ENCODE results near the gene PPM1J. TPM values are rescaled to one million over a fixed set of nuclear protein-coding genes. Genes with fewer than 3 reads are reported as not detected.

Gene PPM1J
- total RNA-seq, 2 experiments from 2014 or later = 0.74 to 1.0 TPM

DNA sequence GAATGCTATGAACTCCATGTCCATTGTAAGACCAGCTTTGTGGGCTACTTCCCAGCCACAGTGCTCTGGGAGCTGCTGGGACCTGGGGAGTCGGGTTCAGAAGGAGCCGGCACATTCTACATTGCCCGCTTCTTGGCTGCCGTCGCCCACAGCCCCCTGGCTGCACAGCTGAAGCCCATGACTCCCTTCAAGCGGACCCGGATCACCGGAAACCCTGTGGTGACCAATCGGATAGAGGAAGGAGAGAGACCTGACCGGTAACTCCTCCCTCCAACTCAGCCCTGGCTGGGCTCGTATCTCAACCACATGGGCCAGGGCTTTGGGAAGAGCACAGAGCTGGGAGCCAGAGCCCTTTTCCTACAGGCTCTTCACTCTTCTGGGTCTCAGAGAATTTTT is 25.3 kb downstream of the PPM1J start:
- no peak for DNase-seq
- intact Hi-C loops (cut with micrococcal nuclease) = no loop called here
- Mint-ChIP-seq H3K27ac (no peak overlapping the region), H3K4me3 (no peak overlapping the region), H3K36me3 (ENCODE audit: low read depth) (peaks cover 8% of the 10 kb centered on the region), H3K9me3 (no peaks in the 10 kb centered on the region), H3K4me1 (ENCODE audit: low read depth) (peaks cover 2% of the 10 kb centered on the region), H3K27me3 (ENCODE audit: low read depth) (no peaks in the 10 kb centered on the region)
- CTCF ChIA-PET = no interaction called here

- CTCF ChIA-PET = no interaction called here
- intact Hi-C loops (cut with micrococcal nuclease) = no loop called here
- H3K27me3 Mint-ChIP-seq (ENCODE audit: low read depth) = no peaks in the 10 kb centered on the region
These were observed 25.8 kb downstream of the PPM1J start for GRCh38 chr1:112689196-112689841.

DNA sequence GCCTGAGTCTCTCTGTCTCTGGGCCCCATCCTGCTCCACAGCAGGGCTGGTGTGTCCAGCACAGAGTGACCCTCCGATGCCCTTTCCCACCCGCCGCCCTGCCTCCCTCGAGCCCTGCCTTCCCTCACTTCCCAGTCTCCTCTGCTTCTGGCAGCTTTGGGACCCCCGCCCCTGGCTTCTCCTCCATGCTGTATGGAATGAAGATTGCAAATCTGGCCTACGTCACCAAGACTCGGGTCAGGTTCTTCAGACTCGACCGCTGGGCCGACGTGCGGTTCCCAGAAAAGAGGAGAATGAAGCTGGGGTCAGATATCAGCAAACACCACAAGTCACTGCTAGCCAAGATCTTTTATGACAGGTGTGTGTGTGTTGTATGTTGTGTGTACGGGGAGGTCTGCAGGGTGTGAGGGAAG is 26.3 kb downstream of the PPM1J start:
- Mint-ChIP-seq H3K4me1 (ENCODE audit: low read depth) (peaks cover 2% of the 10 kb centered on the region), H3K9me3 (no peaks in the 10 kb centered on the region), H3K36me3 (ENCODE audit: low read depth) (peaks cover 8% of the 10 kb centered on the region), H3K4me3 (no peak overlapping the region), H3K27ac (no peak overlapping the region), H3K27me3 (ENCODE audit: low read depth) (no peaks in the 10 kb centered on the region)
- intact Hi-C loops (cut with micrococcal nuclease) = no loop called here
- CTCF ChIA-PET = no interaction called here
- no peak for DNase-seq

More at GRCh38 chr1:112689196-112689841, 25.8 kb downstream of the PPM1J start:
- Mint-ChIP-seq H3K4me3 (no peak overlapping the region), H3K9me3 (no peaks in the 10 kb centered on the region), H3K27ac (no peak overlapping the region), H3K4me1 (ENCODE audit: low read depth) (peaks cover 2% of the 10 kb centered on the region), H3K36me3 (ENCODE audit: low read depth) (peaks cover 8% of the 10 kb centered on the region)
- DNase-seq = no peak

GRCh38 chr1:112687785-112688496 is 27.2 kb downstream of the PPM1J start:
- intact Hi-C loops (cut with micrococcal nuclease) = no loop called here
- CTCF ChIA-PET = no interaction called here
- H3K27me3 Mint-ChIP-seq (ENCODE audit: low read depth) = no peaks in the 10 kb centered on the region
- no peak for DNase-seq
- H3K4me3 Mint-ChIP-seq = no peak overlapping the region
- H3K4me1 Mint-ChIP-seq (ENCODE audit: low read depth) = peaks cover 2% of the 10 kb centered on the region
- no peaks in the 10 kb centered on the region for H3K9me3 Mint-ChIP-seq
- H3K27ac Mint-ChIP-seq = no peak overlapping the region
- H3K36me3 Mint-ChIP-seq (ENCODE audit: low read depth) = peaks cover 7% of the 10 kb centered on the region

DNA sequence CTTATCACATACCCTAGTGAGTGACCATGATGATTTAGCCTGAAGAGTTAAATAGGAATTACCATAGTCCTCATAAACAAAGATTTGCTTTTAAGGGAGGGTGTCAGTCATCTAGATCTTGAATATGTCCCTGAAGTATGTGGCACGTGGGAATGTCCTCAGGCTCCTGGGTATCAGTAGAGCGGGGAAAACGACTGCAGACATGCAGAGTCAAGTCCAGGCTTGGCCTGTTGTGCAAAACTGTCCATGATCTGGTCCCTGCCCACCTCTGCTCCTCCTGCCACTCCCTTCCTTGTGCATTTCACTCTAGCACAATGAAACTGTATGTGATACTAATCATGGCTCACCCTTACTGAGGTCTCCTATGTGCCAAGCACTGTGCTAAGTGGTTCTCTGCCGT is 27.8 kb downstream of the PPM1J start:
- intact Hi-C loops (cut with micrococcal nuclease) = no loop called here
- peaks cover 4% of the 10 kb centered on the region for H3K4me1 Mint-ChIP-seq (ENCODE audit: low read depth)
- CTCF ChIA-PET = no interaction called here
- H3K36me3 Mint-ChIP-seq (ENCODE audit: low read depth) = peaks cover 5% of the 10 kb centered on the region
- no peak overlapping the region for H3K27ac Mint-ChIP-seq
- H3K27me3 Mint-ChIP-seq (ENCODE audit: low read depth) = no peaks in the 10 kb centered on the region
- H3K4me3 Mint-ChIP-seq = no peak overlapping the region
- no peak for DNase-seq
- H3K9me3 Mint-ChIP-seq = no peaks in the 10 kb centered on the region

DNA sequence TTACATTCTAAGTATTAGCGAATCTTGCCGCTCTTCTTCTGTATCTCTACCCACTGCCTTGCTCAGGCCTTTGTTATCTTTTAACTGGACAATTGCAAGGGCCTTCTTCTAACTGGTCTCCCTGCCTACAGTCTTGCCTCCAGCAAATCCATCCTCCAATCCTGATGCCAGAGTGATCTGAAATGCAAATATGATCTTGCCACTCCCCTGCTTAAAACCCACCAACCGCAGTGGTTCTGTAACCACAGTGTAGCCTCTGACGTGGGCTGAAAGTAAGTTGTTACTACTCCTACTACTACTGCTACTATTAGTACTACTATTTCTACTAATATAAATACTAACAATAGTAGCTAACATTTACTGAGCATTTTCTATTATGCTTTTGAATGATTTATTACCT is 28.3 kb downstream of the PPM1J start:
- Mint-ChIP-seq H3K4me3 (no peak overlapping the region), H3K4me1 (ENCODE audit: low read depth) (peaks cover 4% of the 10 kb centered on the region), H3K36me3 (ENCODE audit: low read depth) (peaks cover 7% of the 10 kb centered on the region), H3K9me3 (no peaks in the 10 kb centered on the region), H3K27ac (no peak overlapping the region), H3K27me3 (ENCODE audit: low read depth) (no peaks in the 10 kb centered on the region)
- CTCF ChIA-PET = no interaction called here
- no peak for DNase-seq
- intact Hi-C loops (cut with micrococcal nuclease) = no loop called here

- CTCF ChIA-PET = no interaction called here
- peaks cover 7% of the 10 kb centered on the region for H3K36me3 Mint-ChIP-seq (ENCODE audit: low read depth)
- no peak overlapping the region for H3K27ac Mint-ChIP-seq
- no peaks in the 10 kb centered on the region for H3K27me3 Mint-ChIP-seq (ENCODE audit: low read depth)
- DNase-seq = no peak
- H3K4me3 Mint-ChIP-seq = no peak overlapping the region
- intact Hi-C loops (cut with micrococcal nuclease) = no loop called here
- no peaks in the 10 kb centered on the region for H3K9me3 Mint-ChIP-seq
- peaks cover 4% of the 10 kb centered on the region for H3K4me1 Mint-ChIP-seq (ENCODE audit: low read depth)
These were observed 28.7 kb downstream of the PPM1J start for GRCh38 chr1:112686417-112686816.

DNA sequence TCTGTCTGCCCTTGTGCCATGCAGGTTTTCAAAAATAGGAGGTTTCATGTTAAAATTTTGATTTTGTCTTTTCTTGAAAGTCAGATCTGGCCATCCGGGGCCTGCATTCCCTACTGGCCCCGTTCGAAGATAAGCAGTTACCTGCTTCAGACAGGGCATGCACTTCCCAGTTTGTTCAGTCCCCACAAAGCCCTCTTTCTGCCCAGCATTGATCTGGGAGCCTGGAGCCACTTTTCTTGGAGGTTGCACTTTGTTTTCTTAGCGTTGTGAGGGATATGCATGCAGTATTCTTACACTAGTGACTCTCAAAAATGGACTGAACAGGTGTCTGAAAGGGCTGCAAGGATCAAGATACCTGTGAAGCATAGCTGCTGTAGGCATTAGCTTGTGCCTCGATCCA is 29.2 kb downstream of the PPM1J start:
- H3K27me3 Mint-ChIP-seq (ENCODE audit: low read depth) = no peaks in the 10 kb centered on the region
- peaks cover 4% of the 10 kb centered on the region for H3K4me1 Mint-ChIP-seq (ENCODE audit: low read depth)
- H3K36me3 Mint-ChIP-seq (ENCODE audit: low read depth) = peaks cover 7% of the 10 kb centered on the region
- H3K9me3 Mint-ChIP-seq = no peaks in the 10 kb centered on the region
- CTCF ChIA-PET = no interaction called here
- DNase-seq = no peak
- no peak overlapping the region for H3K4me3 Mint-ChIP-seq
- intact Hi-C loops (cut with micrococcal nuclease) = no loop called here
- H3K27ac Mint-ChIP-seq = no peak overlapping the region

GRCh38 chr1:112678605-112679004 is 36.5 kb downstream of the PPM1J start:
- DNase-seq = no peak
- CTCF ChIA-PET = interaction anchor here (1.5 kb wide), 1 partner anchor 29 kb away, joined by 3 read pairs; no protein-coding TSS in a partner anchor
- no peaks in the 10 kb centered on the region for H3K27me3 Mint-ChIP-seq (ENCODE audit: low read depth)
- H3K4me1 Mint-ChIP-seq (ENCODE audit: low read depth) = peaks cover 37% of the 10 kb centered on the region
- H3K9me3 Mint-ChIP-seq = no peaks in the 10 kb centered on the region
- intact Hi-C loops (cut with micrococcal nuclease) = loop anchor here (10.0 kb wide), 1 partner anchor 174 kb away; the partner anchor contains the start of gene WNT2B
- no peak overlapping the region for H3K4me3 Mint-ChIP-seq
- peaks cover 7% of the 10 kb centered on the region for H3K36me3 Mint-ChIP-seq (ENCODE audit: low read depth)
- no peak overlapping the region for H3K27ac Mint-ChIP-seq

DNA sequence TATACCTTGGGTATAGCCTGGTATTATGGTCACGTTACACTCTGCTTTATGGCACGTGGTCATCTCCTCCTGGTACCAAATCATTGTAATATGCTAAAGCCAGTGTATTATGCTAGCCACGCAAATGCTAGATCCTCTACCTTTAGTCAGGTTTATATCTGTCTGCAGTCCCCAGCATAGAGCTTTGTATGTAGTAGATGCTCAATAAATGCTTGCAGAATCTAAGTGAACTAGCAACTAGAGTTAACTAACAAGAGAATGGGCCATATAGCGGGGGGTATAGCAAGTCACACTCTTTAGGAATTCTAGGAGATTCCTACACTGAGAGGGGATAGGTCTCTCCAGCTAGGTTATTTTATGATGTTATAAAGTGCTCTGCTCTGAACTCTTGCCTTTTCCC is 37.6 kb downstream of the PPM1J start:
- Mint-ChIP-seq H3K27ac (no peak overlapping the region), H3K4me1 (ENCODE audit: low read depth) (peaks cover 38% of the 10 kb centered on the region), H3K4me3 (no peak overlapping the region), H3K36me3 (ENCODE audit: low read depth) (peaks cover 6% of the 10 kb centered on the region), H3K27me3 (ENCODE audit: low read depth) (no peaks in the 10 kb centered on the region), H3K9me3 (no peaks in the 10 kb centered on the region)
- no peak for DNase-seq
- CTCF ChIA-PET = no interaction called here
- intact Hi-C loops (cut with micrococcal nuclease) = loop anchor here (10.0 kb wide), 1 partner anchor 173 kb away; the partner anchor contains the start of gene WNT2B

DNA sequence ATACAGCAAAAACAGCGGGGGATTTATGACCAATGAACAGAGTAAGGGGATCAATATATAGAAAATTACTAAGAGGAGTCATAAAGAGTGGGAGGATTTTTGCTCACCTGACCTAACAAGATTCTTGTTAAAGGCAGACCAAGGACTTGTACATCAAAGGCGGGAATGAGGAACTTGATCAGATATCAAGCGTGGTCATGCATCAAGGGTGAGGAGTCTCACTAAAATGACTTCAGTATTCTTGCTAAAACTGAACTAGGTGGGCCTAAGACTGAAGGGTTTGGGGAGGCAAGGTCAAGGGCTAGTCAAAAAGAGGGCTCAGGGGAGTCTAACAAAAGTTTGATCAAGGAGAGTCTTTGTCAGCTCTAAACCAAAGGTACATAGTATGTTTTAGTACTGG is 38.6 kb downstream of the PPM1J start:
- Mint-ChIP-seq H3K27me3 (ENCODE audit: low read depth) (no peaks in the 10 kb centered on the region), H3K4me1 (ENCODE audit: low read depth) (peaks cover 37% of the 10 kb centered on the region), H3K36me3 (ENCODE audit: low read depth) (peaks cover 5% of the 10 kb centered on the region), H3K27ac (no peak overlapping the region), H3K9me3 (no peaks in the 10 kb centered on the region), H3K4me3 (no peak overlapping the region)
- intact Hi-C loops (cut with micrococcal nuclease) = loop anchor here (10.0 kb wide), 1 partner anchor 172 kb away; the partner anchor contains the start of gene WNT2B
- CTCF ChIA-PET = interaction anchor here (2.9 kb wide), 1 partner anchor 32 kb away, joined by 9 read pairs; no protein-coding TSS in a partner anchor
- DNase-seq = no peak

- Mint-ChIP-seq H3K36me3 (ENCODE audit: low read depth) (peaks cover 8% of the 10 kb centered on the region), H3K4me3 (peak overlapping the region; percentile 73), H3K4me1 (ENCODE audit: low read depth) (peaks cover 37% of the 10 kb centered on the region), H3K9me3 (no peaks in the 10 kb centered on the region), H3K27ac (no peak overlapping the region), H3K27me3 (ENCODE audit: low read depth) (no peaks in the 10 kb centered on the region)
- DNase-seq = no peak
- CTCF ChIA-PET = interaction anchor here (1.2 to 2.9 kb wide), 2 partner anchors 32 to 133 kb away, joined by 3 to 9 read pairs; no protein-coding TSS in a partner anchor
- intact Hi-C loops (cut with micrococcal nuclease) = loop anchor here (10.0 kb wide), 1 partner anchor 171 kb away; the partner anchor contains the start of gene WNT2B
These were observed 39.3 kb downstream of the PPM1J start for GRCh38 chr1:112675728-112676381.
